Activated T-cell treated with anti-CD3 and anti-CD28 coated beads for 48 hours (primary cell): Measurements from ENCODE around the gene DIPK2B.

Experiments
- DNase-seq: peaks from one replicate; pipeline ENCODE4 v3.0.0-alpha.2; 2020; ENCODE audit warnings: low read depth

Gene DIPK2B

GRCh38 chrX:45200741-45201234 lies at the start of gene DIPK2B:
DIPK2B (minus strand) TSS chrX:45200876; CDS start chrX:45200826, 50 bp downstream.
- DNase-seq, result no peak

- DNase-seq, result no peak
Measured at GRCh38 chrX:45240301-45240700, 39.6 kb upstream of the DIPK2B start.

GRCh38 chrX:45238489-45238888 lies 37.8 kb upstream of the DIPK2B start:
- no peak for DNase-seq

- DNase-seq, result no peak
Measured at GRCh38 chrX:45233531-45233930, 32.9 kb upstream of the DIPK2B start.

GRCh38 chrX:45232139-45232538 lies 31.5 kb upstream of the DIPK2B start:
- DNase-seq, result no peak

GRCh38 chrX:45230410-45230809 lies 29.7 kb upstream of the DIPK2B start:
- no peak for DNase-seq

- no peak for DNase-seq
Measured at GRCh38 chrX:45229348-45229747, 28.7 kb upstream of the DIPK2B start.

- DNase-seq, result no peak
Measured at GRCh38 chrX:45228126-45228525, 27.4 kb upstream of the DIPK2B start.

GRCh38 chrX:45208121-45208856 lies 7.6 kb upstream of the DIPK2B start:
- DNase-seq, result no peak

GRCh38 chrX:45202171-45202570 lies 1.5 kb upstream of the DIPK2B start:
- no peak for DNase-seq

GRCh38 chrX:45198706-45199105 lies 2.0 kb downstream of the DIPK2B start:
- DNase-seq, result no peak

GRCh38 chrX:45198301-45198700 lies 2.4 kb downstream of the DIPK2B start:
- DNase-seq, result no peak

- DNase-seq, result no peak
Measured at GRCh38 chrX:45196701-45197100, 4.0 kb downstream of the DIPK2B start.

- no peak for DNase-seq
Measured at GRCh38 chrX:45191820-45192409, 8.8 kb downstream of the DIPK2B start.

- no peak for DNase-seq
Measured at GRCh38 chrX:45191383-45191782, 9.3 kb downstream of the DIPK2B start.

GRCh38 chrX:45187731-45188130 lies 12.9 kb downstream of the DIPK2B start:
- no peak for DNase-seq

- no peak for DNase-seq
Measured at GRCh38 chrX:45186643-45187026, 14.0 kb downstream of the DIPK2B start.

GRCh38 chrX:45184211-45184610 lies 16.5 kb downstream of the DIPK2B start:
- no peak for DNase-seq

GRCh38 chrX:45172890-45173289 lies 27.8 kb downstream of the DIPK2B start:
- DNase-seq, result no peak

- DNase-seq, result no peak
Measured at GRCh38 chrX:45166781-45167180, 33.9 kb downstream of the DIPK2B start.

- no peak for DNase-seq
Measured at GRCh38 chrX:45165726-45166125, 35.0 kb downstream of the DIPK2B start.

GRCh38 chrX:45164995-45165394 lies 35.7 kb downstream of the DIPK2B start:
- DNase-seq, result no peak

GRCh38 chrX:45164021-45164621 lies 36.6 kb downstream of the DIPK2B start:
- no peak for DNase-seq
